DOHH2 (cell line): ENCODE data around the gene SEC63.

Source experiments
- H3F3A ChIP-seq: fragments of 200-600 bp; sonication (generic), shearing (Covaris generic); 2 replicates; pipeline ENCODE4 v1.6.0; 2016; ENCODE audit warnings: antibody characterized with exemption, mild to moderate bottlenecking; ENCODE audit not compliant: control insufficient read depth, insufficient read depth
- H3K27ac ChIP-seq: fragments of 200-600 bp; sonication (generic); 2 replicates; pipeline ENCODE4 v1.5.1; 2014; ENCODE audit warnings: low read depth, mild to moderate bottlenecking, low read length, moderate library complexity
- H3K27me3 ChIP-seq: fragments of 200-600 bp; sonication (generic); 2 replicates; pipeline ENCODE4 v1.6.1; 2014; ENCODE audit warnings: mild to moderate bottlenecking, low read length, mixed read lengths; ENCODE audit not compliant: control insufficient read depth
- H3K36me3 ChIP-seq: fragments of 200-600 bp; sonication (generic); 2 replicates; pipeline ENCODE4 v1.6.1; 2014; ENCODE audit warnings: mild to moderate bottlenecking, low read length, moderate library complexity, mixed read lengths; ENCODE audit not compliant: control insufficient read depth
- H3K4me1 ChIP-seq: fragments of 200-600 bp; sonication (generic); 2 replicates; pipeline ENCODE4 v1.6.1; 2014; ENCODE audit warnings: mild to moderate bottlenecking, low read length, mixed read lengths; ENCODE audit not compliant: control insufficient read depth
- H3K4me2 ChIP-seq: fragments of 200-600 bp; sonication (generic); 2 replicates; pipeline ENCODE4 v1.6.0; 2014; ENCODE audit warnings: mild to moderate bottlenecking, low read length, moderate library complexity
- H3K4me3 ChIP-seq: fragments of 200-600 bp; sonication (generic); 2 replicates; pipeline ENCODE4 v1.5.1; 2014; ENCODE audit warnings: mild to moderate bottlenecking, low read length, mixed read lengths
- H3K79me2 ChIP-seq: fragments of 200-600 bp; sonication (generic); 2 replicates; pipeline ENCODE4 v1.6.1; 2014; ENCODE audit warnings: mild to moderate bottlenecking, low read length, mixed read lengths; ENCODE audit not compliant: control insufficient read depth
- H3K9me2 ChIP-seq: fragments of 200-600 bp; sonication (generic); replicated peaks from 2 replicates; pipeline ENCODE4 v1.6.1; 2014; ENCODE audit warnings: mild to moderate bottlenecking, low read length, mixed read lengths; ENCODE audit not compliant: control insufficient read depth
- H3K9me3 ChIP-seq: fragments of 200-600 bp; sonication (generic); 2 replicates; pipeline ENCODE4 v1.6.1; 2014; ENCODE audit warnings: antibody characterized with exemption, low read length, mixed read lengths; ENCODE audit not compliant: control insufficient read depth, insufficient read depth
- H4K20me1 ChIP-seq: fragments of 200-600 bp; sonication (generic); 2 replicates; pipeline ENCODE4 v1.6.0; 2014; ENCODE audit warnings: low read depth, mild to moderate bottlenecking, antibody characterized with exemption, low read length, moderate library complexity; ENCODE audit not compliant: control insufficient read depth, insufficient read depth
- EZH2phosphoT487 ChIP-seq: fragments of 200-600 bp; sonication (generic); IDR thresholded peaks from 2 replicates; pipeline ENCODE4 v1.6.1; 2017; ENCODE audit warnings: borderline replicate concordance, mild to moderate bottlenecking, antibody characterized with exemption, low read length, moderate library complexity, mixed read lengths
- TF ChIP-seq, protein P1 (sequence below): fragments of 200-600 bp; sonication (generic); IDR thresholded peaks from one replicate; pipeline ENCODE4 v1.5.1; 2014; ENCODE audit warnings: antibody characterized with exemption, mild to moderate bottlenecking, low read depth, low read length; ENCODE audit not compliant: poor library complexity, severe bottlenecking

SEC63 gene

DNA sequence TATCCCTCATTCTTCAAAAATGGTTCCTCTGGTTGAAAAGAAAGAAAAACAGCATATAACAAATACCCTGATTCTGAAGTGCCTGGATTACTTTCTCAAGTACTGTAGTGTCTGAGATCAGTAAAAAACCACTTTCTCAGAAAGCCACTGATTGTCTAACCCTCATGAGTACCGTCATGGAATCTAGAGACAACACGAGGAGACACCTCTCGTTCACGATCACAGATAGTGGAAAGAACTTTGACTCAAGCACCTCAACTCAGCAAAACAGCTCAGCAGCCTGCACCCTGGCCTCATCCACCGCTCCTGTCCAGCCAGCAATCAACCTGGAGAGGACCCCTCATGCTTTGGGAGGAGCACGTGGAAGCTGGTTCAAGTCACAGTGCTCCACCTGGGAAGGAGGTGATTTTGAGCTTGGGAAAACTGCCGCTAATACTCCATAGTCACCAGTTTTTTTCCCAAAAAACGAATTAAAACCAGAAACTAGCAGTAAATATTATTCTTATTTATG lies 134.9 kb downstream of the SEC63 start:
- H4K20me1 ChIP-seq: no peaks in the 10 kb centered on the region
- peaks cover 63% of the 10 kb centered on the region for H3K27me3 ChIP-seq
- H3K4me3 ChIP-seq: no peak overlapping the region
- TF ChIP-seq, protein P1, sequence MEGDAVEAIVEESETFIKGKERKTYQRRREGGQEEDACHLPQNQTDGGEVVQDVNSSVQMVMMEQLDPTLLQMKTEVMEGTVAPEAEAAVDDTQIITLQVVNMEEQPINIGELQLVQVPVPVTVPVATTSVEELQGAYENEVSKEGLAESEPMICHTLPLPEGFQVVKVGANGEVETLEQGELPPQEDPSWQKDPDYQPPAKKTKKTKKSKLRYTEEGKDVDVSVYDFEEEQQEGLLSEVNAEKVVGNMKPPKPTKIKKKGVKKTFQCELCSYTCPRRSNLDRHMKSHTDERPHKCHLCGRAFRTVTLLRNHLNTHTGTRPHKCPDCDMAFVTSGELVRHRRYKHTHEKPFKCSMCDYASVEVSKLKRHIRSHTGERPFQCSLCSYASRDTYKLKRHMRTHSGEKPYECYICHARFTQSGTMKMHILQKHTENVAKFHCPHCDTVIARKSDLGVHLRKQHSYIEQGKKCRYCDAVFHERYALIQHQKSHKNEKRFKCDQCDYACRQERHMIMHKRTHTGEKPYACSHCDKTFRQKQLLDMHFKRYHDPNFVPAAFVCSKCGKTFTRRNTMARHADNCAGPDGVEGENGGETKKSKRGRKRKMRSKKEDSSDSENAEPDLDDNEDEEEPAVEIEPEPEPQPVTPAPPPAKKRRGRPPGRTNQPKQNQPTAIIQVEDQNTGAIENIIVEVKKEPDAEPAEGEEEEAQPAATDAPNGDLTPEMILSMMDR: no peak
- 0 out of 2 replicates have a peak, but pooled peaks have one; percentile 58 for TF ChIP-seq EZH2phosphoT487
- peaks cover 18% of the 10 kb centered on the region for H3K4me1 ChIP-seq
- H3K27ac ChIP-seq: no peak overlapping the region
- H3K4me2 ChIP-seq: no peak overlapping the region
- H3K9me2 ChIP-seq: no peaks in the 10 kb centered on the region
- H3K79me2 ChIP-seq: no peaks in the 10 kb centered on the region
- H3K36me3 ChIP-seq: no peaks in the 10 kb centered on the region
- H3K9me3 ChIP-seq: no peaks in the 10 kb centered on the region
- no peaks in the 10 kb centered on the region for H3F3A ChIP-seq

DNA sequence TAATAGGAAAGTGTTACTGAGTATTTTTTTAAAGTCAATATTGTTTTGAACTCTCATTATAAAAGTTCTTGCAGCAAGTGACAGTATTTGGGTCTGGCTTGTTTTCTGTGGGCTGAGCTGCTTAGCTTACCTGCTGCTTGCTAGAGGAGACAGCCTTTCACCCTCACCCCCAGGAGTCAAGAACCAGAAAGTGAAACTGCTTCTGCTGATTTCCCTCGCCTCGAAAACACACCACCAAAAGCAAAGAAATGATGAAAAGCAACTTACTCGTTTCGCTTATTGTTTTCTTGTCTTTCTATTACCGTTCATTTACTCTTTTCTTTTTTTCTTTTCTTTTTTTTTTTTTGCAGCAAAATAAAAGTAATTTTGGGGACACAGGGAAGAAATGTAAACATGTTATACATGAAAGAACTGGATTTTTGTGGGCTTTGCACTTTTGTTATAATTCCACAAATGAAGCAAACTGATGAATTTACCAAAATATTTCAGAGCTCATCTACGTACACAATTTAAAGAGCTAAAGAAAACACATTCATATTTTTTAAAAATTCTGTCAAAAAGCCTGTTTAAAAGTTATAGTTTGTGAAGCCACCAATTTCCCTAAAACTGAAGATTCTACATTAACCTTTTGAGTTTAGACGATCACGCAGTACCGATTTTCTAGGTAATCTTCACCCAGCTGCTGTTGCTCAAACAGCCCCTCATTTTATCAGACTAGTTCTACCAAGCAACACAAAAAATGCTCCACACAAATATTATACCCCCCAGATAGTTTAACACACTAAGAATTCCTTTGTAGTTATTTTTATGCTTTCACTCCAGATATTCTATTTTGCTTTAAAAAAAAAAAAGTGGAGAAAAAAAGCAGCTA lies 135.6 kb downstream of the SEC63 start:
- no peaks in the 10 kb centered on the region for H3K79me2 ChIP-seq
- peaks cover 63% of the 10 kb centered on the region for H3K27me3 ChIP-seq
- H3K9me2 ChIP-seq: no peaks in the 10 kb centered on the region
- H3K36me3 ChIP-seq: no peaks in the 10 kb centered on the region
- no peaks in the 10 kb centered on the region for H3F3A ChIP-seq
- TF ChIP-seq, protein P1: no peak
- TF ChIP-seq EZH2phosphoT487: no peak
- 0 out of 2 replicates have a peak overlapping the region, but pooled peaks have one; percentile 23 for H3K4me3 ChIP-seq
- H3K4me1 ChIP-seq: peaks cover 18% of the 10 kb centered on the region
- no peaks in the 10 kb centered on the region for H4K20me1 ChIP-seq
- no peak overlapping the region for H3K27ac ChIP-seq
- peak overlapping the region; percentile 48 for H3K4me2 ChIP-seq
- no peaks in the 10 kb centered on the region for H3K9me3 ChIP-seq

DNA sequence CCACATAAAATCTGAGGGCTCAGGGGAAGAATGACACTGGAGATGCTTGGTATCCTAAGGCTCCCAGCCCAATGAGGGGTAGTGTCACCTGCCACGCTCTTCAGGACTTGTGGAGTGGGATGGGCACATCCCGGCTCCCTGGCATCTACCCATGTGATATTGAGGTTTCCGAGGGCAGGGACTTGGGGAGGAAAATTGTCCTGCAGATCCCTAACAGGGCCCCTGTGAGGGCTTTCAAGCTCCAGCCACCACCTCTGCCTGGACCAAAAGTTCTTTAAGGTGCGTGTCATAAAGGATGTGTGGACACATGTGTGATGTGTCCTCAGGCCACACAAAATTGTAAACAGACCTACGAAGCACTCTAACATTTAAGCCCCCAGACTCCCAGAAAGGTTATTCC lies 136.4 kb downstream of the SEC63 start:
- H3K9me3 ChIP-seq: no peaks in the 10 kb centered on the region
- no peak overlapping the region for H3K27ac ChIP-seq
- no peak overlapping the region for H3K4me3 ChIP-seq
- H3K9me2 ChIP-seq: no peaks in the 10 kb centered on the region
- H3K36me3 ChIP-seq: no peaks in the 10 kb centered on the region
- peaks cover 18% of the 10 kb centered on the region for H3K4me1 ChIP-seq
- TF ChIP-seq, protein P1: no peak
- no peak for TF ChIP-seq EZH2phosphoT487
- H3F3A ChIP-seq: no peaks in the 10 kb centered on the region
- H3K79me2 ChIP-seq: no peaks in the 10 kb centered on the region
- H3K4me2 ChIP-seq: no peak overlapping the region
- H4K20me1 ChIP-seq: no peaks in the 10 kb centered on the region
- H3K27me3 ChIP-seq: peaks cover 64% of the 10 kb centered on the region
